HG02588 (cell line): ENCODE results near the gene PCDHB7.
"Not testable (repeated sequence)": the region's sequence is repeated elsewhere in the genome, so short reads cannot be mapped to it uniquely, and the experiment has no call there.

Experiments
- ATAC-seq: cut with Tn5 transposase; IDR thresholded peaks from one replicate; pipeline ENCODE4 v1.9.1; 2021; ENCODE audit warnings: mild to moderate bottlenecking, moderate library complexity; ENCODE audit not compliant: unreplicated experiment

The PCDHB7 gene

DNA sequence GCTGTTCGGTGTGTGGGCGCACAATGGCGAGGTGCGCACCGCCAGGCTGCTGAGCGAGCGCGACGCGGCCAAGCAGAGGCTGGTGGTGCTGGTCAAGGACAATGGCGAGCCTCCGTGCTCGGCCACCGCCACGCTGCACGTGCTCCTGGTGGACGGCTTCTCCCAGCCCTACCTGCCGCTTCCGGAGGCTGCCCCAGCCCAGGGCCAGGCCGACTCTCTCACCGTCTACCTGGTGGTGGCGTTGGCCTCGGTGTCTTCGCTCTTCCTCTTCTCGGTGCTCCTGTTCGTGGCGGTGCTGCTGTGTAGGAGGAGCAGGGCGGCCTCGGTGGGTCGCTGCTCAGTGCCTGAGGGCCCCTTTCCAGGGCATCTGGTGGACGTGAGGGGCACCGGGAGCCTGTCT is 7.4 kb downstream of the PCDHB7 start:
- ATAC-seq, result not testable (repeated sequence)

DNA sequence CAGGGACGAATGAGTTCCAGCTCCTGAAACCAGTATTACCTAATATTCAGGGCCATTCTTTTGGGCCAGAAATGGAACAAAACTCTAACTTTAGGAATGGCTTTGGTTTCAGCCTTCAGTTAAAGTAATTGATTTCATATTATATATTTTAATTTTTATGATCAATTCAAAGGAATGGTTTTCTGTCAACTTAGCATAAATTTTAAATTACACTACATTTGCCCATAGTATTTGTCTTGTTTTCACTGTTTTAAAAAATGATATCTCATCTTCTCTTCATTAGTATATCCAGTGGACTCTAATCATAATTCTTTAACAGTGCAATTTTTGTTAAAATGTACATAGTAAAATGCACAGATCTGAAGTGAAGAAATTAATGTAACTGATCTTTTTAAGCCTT is 7.9 kb downstream of the PCDHB7 start:
- ATAC-seq, result no peak

DNA sequence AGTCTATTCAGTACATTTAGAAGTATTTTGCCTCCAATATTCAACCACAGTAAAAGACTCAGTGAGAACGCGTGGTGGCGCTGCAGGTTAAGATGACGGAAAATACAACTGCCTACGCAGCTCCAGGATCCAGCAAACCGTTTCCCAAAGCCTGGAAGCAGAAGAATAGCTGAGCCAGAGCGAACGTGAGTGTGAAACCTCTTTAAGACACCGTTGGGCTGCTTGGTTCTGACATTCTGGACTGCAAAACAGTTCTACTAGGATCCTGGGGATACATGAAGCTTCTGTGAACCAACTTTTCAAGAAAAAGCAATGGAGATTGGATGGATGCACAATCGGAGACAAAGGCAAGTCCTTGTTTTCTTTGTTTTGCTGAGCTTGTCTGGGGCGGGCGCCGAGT is 9.8 kb downstream of the PCDHB7 start, which contains the start of gene PCDHB16:
TSS of gene PCDHB16 (plus strand) at position 140 of the 400 bp plus-strand sequence. CDS start at position 313, 173 bp downstream.
- ATAC-seq, result no peak

DNA sequence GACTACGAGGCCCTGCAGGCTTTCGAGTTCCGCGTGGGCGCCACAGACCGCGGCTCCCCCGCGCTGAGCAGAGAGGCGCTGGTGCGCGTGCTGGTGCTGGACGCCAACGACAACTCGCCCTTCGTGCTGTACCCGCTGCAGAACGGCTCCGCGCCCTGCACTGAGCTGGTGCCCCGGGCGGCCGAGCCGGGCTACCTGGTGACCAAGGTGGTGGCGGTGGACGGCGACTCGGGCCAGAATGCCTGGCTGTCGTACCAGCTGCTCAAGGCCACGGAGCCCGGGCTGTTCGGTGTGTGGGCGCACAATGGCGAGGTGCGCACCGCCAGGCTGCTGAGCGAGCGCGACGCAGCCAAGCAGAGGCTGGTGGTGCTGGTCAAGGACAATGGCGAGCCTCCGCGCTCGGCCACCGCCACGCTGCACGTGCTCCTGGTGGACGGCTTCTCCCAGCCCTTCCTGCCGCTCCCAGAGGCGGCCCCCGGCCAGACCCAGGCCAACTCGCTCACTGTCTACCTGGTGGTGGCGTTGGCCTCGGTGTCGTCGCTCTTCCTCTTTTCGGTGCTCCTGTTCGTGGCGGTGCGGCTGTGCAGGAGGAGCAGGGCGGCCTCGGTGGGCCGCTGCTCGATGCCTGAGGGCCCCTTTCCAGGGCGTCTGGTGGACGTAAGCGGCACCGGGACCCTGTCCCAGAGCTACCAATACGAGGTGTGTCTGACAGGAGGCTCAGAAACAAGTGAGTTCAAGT is 11.8 kb downstream of the PCDHB7 start:
- not testable (repeated sequence) for ATAC-seq

DNA sequence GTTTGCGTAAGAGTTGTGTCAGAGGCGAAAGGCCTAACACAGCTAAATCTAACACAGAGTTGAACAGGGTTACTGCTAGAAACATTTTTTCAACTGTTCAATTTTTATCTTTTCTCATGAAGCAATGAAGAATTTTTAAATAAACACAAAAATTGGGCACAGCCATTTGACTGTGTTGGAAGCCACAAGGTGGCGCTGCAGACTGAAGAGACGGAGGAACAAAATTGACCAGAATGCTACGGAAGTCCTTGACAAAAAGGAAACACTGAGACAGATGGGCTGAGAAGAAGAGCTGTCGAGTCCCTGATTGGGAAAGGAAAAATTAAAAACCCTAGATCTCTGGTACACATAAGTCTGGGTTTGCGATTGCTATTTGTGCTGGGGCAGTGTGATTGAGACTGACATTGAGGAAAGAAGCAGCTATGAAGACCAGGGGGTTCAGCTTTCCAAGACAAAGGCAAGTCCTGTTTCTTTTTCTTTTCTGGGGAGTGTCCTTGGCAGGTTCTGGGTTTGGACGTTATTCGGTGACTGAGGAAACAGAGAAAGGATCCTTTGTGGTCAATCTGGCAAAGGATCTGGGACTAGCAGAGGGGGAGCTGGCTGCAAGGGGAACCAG is 14.6 kb downstream of the PCDHB7 start, which contains the start of gene PCDHB9:
TSS of gene PCDHB9 (plus strand) at position 265 of the 616 bp plus-strand sequence. CDS start at position 423, 158 bp downstream.
- no peak for ATAC-seq

DNA sequence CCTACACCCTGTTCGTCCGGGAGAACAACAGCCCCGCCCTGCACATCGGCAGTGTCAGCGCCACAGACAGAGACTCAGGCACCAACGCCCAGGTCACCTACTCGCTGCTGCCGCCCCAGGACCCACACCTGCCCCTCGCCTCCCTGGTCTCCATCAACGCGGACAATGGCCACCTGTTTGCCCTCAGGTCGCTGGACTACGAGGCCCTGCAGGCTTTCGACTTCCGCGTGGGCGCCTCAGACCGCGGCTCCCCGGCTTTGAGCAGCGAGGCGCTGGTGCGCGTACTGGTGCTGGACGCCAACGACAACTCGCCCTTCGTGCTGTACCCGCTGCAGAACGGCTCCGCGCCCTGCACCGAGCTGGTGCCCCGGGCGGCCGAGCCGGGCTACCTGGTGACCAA is 16.2 kb downstream of the PCDHB7 start:
- not testable (repeated sequence) for ATAC-seq

DNA sequence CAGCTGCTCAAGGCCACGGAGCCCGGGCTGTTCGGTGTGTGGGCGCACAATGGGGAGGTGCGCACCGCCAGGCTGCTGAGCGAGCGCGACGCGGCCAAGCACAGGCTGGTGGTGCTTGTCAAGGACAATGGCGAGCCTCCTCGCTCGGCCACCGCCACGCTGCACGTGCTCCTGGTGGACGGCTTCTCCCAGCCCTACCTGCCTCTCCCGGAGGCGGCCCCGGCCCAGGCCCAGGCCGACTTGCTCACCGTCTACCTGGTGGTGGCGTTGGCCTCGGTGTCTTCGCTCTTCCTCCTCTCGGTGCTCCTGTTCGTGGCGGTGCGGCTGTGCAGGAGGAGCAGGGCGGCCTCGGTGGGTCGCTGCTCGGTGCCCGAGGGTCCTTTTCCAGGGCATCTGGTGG is 16.7 kb downstream of the PCDHB7 start:
- not testable (repeated sequence) for ATAC-seq

DNA sequence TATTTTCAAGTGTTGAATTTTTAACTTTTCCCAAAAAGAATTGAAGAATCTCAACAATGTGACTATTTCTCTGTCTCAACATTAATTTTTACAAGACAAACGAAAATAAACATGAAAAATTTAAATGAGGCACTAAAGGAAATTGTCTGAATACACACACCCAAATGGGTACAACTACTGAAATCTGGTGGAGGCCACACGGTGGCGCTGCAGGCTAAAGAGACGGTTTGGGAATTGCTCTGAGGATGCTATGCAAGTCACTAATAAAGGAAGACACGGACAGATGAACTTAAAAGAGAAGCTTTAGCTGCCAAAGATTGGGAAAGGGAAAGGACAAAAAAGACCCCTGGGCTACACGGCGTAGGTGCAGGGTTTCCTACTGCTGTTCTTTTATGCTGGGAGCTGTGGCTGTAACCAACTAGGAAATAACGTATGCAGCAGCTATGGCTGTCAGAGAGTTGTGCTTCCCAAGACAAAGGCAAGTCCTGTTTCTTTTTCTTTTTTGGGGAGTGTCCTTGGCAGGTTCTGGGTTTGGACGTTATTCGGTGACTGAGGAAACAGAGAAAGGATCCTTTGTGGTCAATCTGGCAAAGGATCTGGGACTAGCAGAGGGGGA is 19.8 kb downstream of the PCDHB7 start, which contains the start of gene PCDHB10:
TSS of gene PCDHB10 (plus strand) at position 244 of the 616 bp plus-strand sequence. CDS start at position 444, 200 bp downstream.
- no peak for ATAC-seq

DNA sequence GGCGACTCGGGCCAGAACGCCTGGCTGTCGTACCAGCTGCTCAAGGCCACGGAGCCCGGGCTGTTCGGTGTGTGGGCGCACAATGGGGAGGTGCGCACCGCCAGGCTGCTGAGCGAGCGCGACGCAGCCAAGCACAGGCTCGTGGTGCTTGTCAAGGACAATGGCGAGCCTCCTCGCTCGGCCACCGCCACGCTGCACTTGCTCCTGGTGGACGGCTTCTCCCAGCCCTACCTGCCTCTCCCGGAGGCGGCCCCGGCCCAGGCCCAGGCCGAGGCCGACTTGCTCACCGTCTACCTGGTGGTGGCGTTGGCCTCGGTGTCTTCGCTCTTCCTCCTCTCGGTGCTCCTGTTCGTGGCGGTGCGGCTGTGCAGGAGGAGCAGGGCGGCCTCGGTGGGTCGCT is 21.9 kb downstream of the PCDHB7 start:
- not testable (repeated sequence) for ATAC-seq

DNA sequence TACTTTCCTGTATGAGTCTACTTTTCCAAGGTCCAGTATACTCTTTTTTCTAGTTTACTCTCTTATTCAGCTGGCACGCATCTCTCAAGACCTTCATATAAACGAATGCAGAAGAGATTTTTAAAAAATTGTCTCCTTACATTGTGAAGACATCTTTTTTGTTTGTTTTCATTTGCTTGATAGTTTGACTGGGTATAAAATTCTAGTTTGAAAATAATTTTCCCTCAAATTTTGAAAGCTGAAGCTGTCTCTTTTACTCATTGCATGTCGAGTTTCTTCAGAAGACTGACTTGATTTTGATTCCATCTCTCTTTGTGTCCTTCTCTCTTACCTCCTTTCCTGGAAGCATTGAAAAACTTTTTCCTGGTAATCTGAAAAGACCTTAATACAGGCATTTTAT is 23.9 kb downstream of the PCDHB7 start:
- ATAC-seq, result no peak

DNA sequence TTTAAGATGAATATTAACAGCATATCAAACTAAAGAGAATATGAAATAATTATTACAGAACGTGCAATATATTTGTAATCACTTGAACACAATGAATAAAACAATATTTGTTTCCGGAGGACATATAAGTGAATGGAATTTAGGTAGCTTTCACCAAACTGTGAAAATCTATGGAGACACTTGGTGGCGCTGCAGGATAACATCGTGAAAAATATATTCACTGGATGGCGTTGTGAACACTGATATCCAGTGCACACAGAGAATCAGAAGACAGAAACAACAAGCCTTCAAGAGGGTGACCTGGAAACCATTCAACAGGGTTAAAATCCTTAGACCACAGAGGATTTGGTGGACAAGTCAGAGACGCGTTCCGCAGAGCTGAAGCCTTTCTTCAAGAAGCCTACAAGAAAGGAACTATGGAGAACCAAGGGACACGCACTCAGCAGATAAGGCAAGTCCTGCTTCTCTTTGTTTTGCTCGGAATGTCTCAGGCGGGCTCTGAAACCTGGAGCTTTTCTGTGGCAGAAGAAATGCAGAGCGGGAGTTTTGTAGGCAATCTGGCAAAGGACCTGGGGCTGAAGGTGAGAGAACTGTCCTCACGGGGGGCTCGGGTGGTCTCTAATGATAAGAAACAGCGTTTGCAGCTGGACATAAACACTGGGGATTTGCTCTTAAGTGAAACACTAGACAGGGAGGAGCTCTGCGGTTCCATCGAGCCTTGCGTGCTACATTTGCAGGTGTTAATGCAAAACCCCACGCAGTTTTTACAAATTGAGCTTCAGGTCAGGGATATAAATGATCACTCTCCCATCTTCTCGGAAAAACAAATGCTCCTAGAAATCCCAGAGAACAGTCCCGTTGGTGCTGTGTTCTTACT is 27.2 kb downstream of the PCDHB7 start, which contains the start of gene PCDHB11:
TSS of gene PCDHB11 (plus strand) at position 269 of the 877 bp plus-strand sequence. CDS start at position 417, 148 bp downstream.
- ATAC-seq, result no peak

DNA sequence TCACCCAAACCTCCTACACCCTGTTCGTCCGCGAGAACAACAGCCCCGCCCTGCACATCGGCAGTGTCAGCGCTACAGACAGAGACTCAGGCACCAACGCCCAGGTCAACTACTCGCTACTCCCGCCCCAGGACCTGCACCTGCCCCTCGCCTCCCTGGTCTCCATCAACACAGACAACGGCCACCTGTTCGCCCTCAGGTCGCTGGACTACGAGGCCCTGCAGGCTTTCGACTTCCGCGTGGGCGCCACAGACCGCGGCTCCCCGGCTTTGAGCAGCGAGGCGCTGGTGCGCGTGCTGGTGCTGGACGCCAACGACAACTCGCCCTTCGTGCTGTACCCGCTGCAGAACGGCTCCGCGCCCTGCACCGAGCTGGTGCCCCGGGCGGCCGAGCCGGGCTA is 28.7 kb downstream of the PCDHB7 start:
- ATAC-seq, result not testable (repeated sequence)

DNA sequence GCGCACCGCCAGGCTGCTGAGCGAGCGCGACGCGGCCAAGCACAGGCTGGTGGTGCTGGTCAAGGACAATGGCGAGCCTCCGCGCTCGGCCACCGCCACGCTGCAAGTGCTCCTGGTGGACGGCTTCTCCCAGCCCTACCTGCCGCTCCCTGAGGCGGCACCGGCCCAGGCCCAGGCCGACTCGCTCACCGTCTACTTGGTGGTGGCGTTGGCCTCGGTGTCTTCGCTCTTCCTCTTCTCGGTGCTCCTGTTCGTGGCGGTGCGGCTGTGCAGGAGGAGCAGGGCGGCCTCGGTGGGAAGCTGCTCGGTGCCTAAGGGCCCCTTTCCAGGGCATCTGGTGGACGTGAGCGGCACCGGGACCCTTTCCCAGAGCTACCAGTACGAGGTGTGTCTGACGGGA is 29.2 kb downstream of the PCDHB7 start:
- ATAC-seq, result not testable (repeated sequence)

DNA sequence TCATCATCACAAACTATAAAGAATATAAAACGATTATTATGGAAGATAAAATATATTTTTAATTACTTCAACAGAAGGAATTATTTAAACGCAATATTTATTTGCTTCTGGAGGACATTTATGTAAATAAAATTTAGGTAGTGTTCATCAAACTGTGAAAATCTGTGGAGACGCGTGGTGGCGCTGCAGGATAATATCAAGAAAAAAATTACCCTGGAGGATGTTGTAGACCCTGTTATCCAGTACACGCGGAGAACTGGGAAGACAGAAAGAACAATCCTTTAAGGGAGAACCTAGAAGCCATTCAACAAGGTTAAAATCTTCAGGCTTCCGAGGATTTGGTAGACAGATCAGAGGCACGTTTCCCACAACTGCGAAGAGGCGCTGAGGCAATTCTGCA is 36.0 kb downstream of the PCDHB7 start, which contains the start of gene PCDHB12:
TSS of gene PCDHB12 (plus strand) at position 242 of the 400 bp plus-strand sequence. CDS start 189 bp downstream, outside the sequence.
- no peak for ATAC-seq

DNA sequence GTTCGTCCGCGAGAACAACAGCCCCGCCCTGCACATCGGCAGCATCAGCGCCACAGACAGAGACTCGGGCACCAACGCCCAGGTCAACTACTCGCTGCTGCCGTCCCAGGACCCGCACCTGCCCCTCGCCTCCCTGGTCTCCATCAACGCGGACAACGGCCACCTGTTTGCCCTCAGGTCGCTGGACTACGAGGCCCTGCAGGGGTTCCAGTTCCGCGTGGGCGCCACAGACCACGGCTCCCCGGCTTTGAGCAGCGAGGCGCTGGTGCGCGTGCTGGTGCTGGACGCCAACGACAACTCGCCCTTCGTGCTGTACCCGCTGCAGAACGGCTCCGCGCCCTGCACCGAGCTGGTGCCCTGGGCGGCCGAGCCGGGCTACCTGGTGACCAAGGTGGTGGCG is 37.8 kb downstream of the PCDHB7 start:
- not testable (repeated sequence) for ATAC-seq

DNA sequence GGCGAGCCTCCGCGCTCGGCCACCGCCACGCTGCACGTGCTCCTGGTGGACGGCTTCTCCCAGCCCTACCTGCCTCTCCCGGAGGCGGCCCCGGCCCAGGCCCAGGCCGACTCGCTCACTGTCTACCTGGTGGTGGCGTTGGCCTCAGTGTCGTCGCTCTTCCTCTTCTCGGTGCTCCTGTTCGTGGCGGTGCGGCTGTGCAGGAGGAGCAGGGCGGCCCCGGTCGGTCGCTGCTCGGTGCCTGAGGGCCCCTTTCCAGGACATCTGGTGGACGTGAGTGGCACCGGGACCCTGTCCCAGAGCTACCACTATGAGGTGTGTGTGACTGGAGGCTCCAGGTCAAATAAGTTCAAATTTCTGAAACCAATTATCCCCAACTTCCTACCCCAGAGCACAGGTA is 38.4 kb downstream of the PCDHB7 start:
- not testable (repeated sequence) for ATAC-seq

DNA sequence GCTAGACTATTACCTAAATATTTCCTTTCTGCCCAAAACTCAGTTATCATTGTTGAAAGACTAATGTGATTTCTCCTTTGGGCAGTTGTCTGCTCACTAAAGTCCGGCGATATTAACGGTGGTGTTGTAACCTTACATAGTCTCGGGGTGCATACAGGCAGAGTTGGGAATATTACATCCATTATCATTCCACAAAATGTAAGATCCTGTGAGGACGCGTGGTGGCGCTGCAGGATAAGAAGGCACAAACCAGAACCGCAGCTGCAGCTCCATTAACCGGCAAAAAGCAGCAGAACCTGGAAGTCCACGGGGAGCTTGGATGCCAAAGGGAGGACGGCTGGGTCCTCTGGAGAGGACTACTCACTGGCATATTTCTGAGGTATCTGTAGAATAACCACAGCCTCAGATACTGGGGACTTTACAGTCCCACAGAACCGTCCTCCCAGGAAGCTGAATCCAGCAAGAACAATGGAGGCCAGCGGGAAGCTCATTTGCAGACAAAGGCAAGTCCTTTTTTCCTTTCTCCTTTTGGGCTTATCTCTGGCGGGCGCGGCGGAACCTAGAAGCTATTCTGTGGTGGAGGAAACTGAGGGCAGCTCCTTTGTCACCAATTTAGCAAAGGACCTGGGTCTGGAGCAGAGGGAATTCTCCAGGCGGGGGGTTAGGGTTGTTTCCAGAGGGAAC is 41.4 kb downstream of the PCDHB7 start, which contains the start of gene PCDHB13:
TSS of gene PCDHB13 (plus strand) at position 264 of the 684 bp plus-strand sequence. CDS start at position 469, 205 bp downstream.
- ATAC-seq, result not testable (repeated sequence)

DNA sequence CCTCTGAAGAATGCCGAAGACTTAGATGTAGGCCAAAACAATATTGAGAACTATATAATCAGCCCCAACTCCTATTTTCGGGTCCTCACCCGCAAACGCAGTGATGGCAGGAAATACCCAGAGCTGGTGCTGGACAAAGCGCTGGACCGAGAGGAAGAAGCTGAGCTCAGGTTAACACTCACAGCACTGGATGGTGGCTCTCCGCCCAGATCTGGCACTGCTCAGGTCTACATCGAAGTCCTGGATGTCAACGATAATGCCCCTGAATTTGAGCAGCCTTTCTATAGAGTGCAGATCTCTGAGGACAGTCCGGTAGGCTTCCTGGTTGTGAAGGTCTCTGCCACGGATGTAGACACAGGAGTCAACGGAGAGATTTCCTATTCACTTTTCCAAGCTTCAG is 42.1 kb downstream of the PCDHB7 start:
- ATAC-seq, result not testable (repeated sequence)

DNA sequence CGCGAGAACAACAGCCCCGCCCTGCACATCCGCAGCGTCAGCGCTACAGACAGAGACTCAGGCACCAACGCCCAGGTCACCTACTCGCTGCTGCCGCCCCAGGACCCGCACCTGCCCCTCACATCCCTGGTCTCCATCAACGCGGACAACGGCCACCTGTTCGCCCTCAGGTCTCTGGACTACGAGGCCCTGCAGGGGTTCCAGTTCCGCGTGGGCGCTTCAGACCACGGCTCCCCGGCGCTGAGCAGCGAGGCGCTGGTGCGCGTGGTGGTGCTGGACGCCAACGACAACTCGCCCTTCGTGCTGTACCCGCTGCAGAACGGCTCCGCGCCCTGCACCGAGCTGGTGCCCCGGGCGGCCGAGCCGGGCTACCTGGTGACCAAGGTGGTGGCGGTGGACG is 43.1 kb downstream of the PCDHB7 start:
- ATAC-seq, result not testable (repeated sequence)

DNA sequence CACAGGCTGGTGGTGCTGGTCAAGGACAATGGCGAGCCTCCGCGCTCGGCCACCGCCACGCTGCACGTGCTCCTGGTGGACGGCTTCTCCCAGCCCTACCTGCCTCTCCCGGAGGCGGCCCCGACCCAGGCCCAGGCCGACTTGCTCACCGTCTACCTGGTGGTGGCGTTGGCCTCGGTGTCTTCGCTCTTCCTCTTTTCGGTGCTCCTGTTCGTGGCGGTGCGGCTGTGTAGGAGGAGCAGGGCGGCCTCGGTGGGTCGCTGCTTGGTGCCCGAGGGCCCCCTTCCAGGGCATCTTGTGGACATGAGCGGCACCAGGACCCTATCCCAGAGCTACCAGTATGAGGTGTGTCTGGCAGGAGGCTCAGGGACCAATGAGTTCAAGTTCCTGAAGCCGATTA is 43.6 kb downstream of the PCDHB7 start:
- not testable (repeated sequence) for ATAC-seq
